ENCODE data around the gene GAS2L2.

GAS2L2 gene

GRCh38 chr17:35738519-35739133, 14.4 kb downstream of the GAS2L2 start:
- no peak overlapping the region for H3K27ac ChIP-seq (ENCODE audit: insufficient read depth, low read length, poor library complexity, severe bottlenecking)
- peaks cover 4% of the 10 kb centered on the region for H3K4me1 ChIP-seq (ENCODE audit: control insufficient read depth, insufficient read depth, low read length, poor library complexity, severe bottlenecking)
- H3K36me3 ChIP-seq (ENCODE audit: control insufficient read depth, insufficient read depth, low read length) = no peaks in the 10 kb centered on the region
- peaks cover 15% of the 10 kb centered on the region for H3K27me3 ChIP-seq (replicated peaks; ENCODE audit: control insufficient read depth, insufficient read depth, low read length, poor library complexity, severe bottlenecking)
- H3K4me3 ChIP-seq (ENCODE audit: insufficient read depth, low read depth, low read length, poor library complexity, severe bottlenecking) = no peak overlapping the region
- DNase-seq = no peak
- H3K9me3 ChIP-seq (ENCODE audit: control insufficient read depth, low read length) = no peaks in the 10 kb centered on the region

DNA sequence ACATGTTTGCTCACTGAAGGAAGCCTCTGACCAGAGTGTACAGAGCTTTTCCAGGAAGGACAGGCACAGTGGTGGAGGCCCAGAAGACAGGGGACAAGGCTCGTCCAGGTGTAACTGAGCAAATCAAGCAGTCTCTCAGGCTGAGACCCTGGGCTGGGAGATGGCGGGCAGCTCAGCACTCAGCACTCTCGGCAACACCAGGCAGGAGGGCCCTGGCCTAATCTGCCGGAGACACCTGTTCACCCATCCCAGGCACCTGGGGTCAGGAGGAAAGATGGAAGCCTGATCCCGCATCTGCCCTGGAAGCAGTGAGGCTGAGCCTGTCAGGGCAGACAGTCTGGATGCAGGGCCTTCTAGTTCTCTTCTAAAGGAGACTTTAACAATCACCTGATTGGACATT, 16.8 kb downstream of the GAS2L2 start:
- Histone ChIP-seq H3K4me1 (ENCODE audit: control insufficient read depth, insufficient read depth, low read length, poor library complexity, severe bottlenecking) (peaks cover 1% of the 10 kb centered on the region), H3K27me3 (replicated peaks; ENCODE audit: control insufficient read depth, insufficient read depth, low read length, poor library complexity, severe bottlenecking) (no peaks in the 10 kb centered on the region), H3K9me3 (ENCODE audit: control insufficient read depth, low read length) (no peaks in the 10 kb centered on the region), H3K27ac (ENCODE audit: insufficient read depth, low read length, poor library complexity, severe bottlenecking) (no peak overlapping the region), H3K4me3 (ENCODE audit: insufficient read depth, low read depth, low read length, poor library complexity, severe bottlenecking) (no peak overlapping the region), H3K36me3 (ENCODE audit: control insufficient read depth, insufficient read depth, low read length) (no peaks in the 10 kb centered on the region)
- DNase-seq = no peak

GRCh38 chr17:35735036-35735805, 17.8 kb downstream of the GAS2L2 start:
- no peak for DNase-seq
- Histone ChIP-seq H3K4me1 (ENCODE audit: control insufficient read depth, insufficient read depth, low read length, poor library complexity, severe bottlenecking) (peaks cover 9% of the 10 kb centered on the region), H3K36me3 (ENCODE audit: control insufficient read depth, insufficient read depth, low read length) (no peaks in the 10 kb centered on the region), H3K9me3 (ENCODE audit: control insufficient read depth, low read length) (no peaks in the 10 kb centered on the region), H3K4me3 (ENCODE audit: insufficient read depth, low read depth, low read length, poor library complexity, severe bottlenecking) (no peak overlapping the region), H3K27ac (ENCODE audit: insufficient read depth, low read length, poor library complexity, severe bottlenecking) (no peak overlapping the region), H3K27me3 (replicated peaks; ENCODE audit: control insufficient read depth, insufficient read depth, low read length, poor library complexity, severe bottlenecking) (no peaks in the 10 kb centered on the region)

DNA sequence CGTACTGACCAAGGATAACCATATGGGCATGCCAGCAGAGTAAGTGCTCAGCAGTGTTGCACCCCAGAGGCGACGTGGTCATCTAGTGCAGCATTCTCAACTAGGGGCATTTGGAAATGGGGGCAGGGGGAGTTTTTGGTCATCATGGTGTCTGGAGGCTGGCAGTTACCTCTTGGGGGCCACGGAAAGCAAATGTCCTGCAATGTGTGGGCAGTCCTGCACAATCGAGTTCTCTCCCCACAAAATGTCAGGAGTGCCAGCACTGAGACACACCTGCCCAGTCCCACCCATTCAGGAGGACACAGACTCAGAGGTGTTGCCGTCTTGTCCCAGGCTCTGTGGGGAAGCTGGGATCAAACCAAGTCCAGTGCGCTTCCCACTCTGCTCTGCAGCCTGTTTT, 18.6 kb downstream of the GAS2L2 start:
- H3K27ac ChIP-seq (ENCODE audit: insufficient read depth, low read length, poor library complexity, severe bottlenecking) = no peak overlapping the region
- no peaks in the 10 kb centered on the region for H3K9me3 ChIP-seq (ENCODE audit: control insufficient read depth, low read length)
- H3K4me3 ChIP-seq (ENCODE audit: insufficient read depth, low read depth, low read length, poor library complexity, severe bottlenecking) = no peak overlapping the region
- H3K27me3 ChIP-seq (replicated peaks; ENCODE audit: control insufficient read depth, insufficient read depth, low read length, poor library complexity, severe bottlenecking) = no peaks in the 10 kb centered on the region
- no peak for DNase-seq
- no peaks in the 10 kb centered on the region for H3K36me3 ChIP-seq (ENCODE audit: control insufficient read depth, insufficient read depth, low read length)
- peaks cover 9% of the 10 kb centered on the region for H3K4me1 ChIP-seq (ENCODE audit: control insufficient read depth, insufficient read depth, low read length, poor library complexity, severe bottlenecking)

GRCh38 chr17:35733366-35733765, 19.7 kb downstream of the GAS2L2 start:
- no peak overlapping the region for H3K27ac ChIP-seq (ENCODE audit: insufficient read depth, low read length, poor library complexity, severe bottlenecking)
- no peaks in the 10 kb centered on the region for H3K36me3 ChIP-seq (ENCODE audit: control insufficient read depth, insufficient read depth, low read length)
- H3K9me3 ChIP-seq (ENCODE audit: control insufficient read depth, low read length) = no peaks in the 10 kb centered on the region
- H3K4me3 ChIP-seq (ENCODE audit: insufficient read depth, low read depth, low read length, poor library complexity, severe bottlenecking) = no peak overlapping the region
- H3K4me1 ChIP-seq (ENCODE audit: control insufficient read depth, insufficient read depth, low read length, poor library complexity, severe bottlenecking) = peaks cover 9% of the 10 kb centered on the region
- no peak for DNase-seq
- H3K27me3 ChIP-seq (replicated peaks; ENCODE audit: control insufficient read depth, insufficient read depth, low read length, poor library complexity, severe bottlenecking) = no peaks in the 10 kb centered on the region

DNA sequence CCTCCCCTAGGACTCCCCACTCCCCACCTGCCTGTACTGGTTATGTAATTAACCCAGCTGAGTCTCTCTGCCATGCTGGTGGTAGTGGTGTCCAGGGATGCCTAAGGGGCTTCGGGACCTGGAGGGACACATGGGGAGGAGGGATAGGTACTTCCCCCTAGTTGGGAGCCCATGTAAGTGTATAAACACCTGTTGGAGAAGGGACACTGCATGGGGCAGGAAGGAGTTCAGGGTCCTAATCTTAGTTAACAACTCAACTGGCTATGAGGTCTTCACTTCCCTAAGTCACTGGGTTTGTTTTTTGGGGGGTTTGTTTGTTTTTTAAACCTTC, 20.3 kb downstream of the GAS2L2 start:
- peaks cover 9% of the 10 kb centered on the region for H3K4me1 ChIP-seq (ENCODE audit: control insufficient read depth, insufficient read depth, low read length, poor library complexity, severe bottlenecking)
- no peak for DNase-seq
- H3K27me3 ChIP-seq (replicated peaks; ENCODE audit: control insufficient read depth, insufficient read depth, low read length, poor library complexity, severe bottlenecking) = no peaks in the 10 kb centered on the region
- no peaks in the 10 kb centered on the region for H3K9me3 ChIP-seq (ENCODE audit: control insufficient read depth, low read length)
- no peaks in the 10 kb centered on the region for H3K36me3 ChIP-seq (ENCODE audit: control insufficient read depth, insufficient read depth, low read length)
- H3K4me3 ChIP-seq (ENCODE audit: insufficient read depth, low read depth, low read length, poor library complexity, severe bottlenecking) = no peak overlapping the region
- H3K27ac ChIP-seq (ENCODE audit: insufficient read depth, low read length, poor library complexity, severe bottlenecking) = no peak overlapping the region

DNA sequence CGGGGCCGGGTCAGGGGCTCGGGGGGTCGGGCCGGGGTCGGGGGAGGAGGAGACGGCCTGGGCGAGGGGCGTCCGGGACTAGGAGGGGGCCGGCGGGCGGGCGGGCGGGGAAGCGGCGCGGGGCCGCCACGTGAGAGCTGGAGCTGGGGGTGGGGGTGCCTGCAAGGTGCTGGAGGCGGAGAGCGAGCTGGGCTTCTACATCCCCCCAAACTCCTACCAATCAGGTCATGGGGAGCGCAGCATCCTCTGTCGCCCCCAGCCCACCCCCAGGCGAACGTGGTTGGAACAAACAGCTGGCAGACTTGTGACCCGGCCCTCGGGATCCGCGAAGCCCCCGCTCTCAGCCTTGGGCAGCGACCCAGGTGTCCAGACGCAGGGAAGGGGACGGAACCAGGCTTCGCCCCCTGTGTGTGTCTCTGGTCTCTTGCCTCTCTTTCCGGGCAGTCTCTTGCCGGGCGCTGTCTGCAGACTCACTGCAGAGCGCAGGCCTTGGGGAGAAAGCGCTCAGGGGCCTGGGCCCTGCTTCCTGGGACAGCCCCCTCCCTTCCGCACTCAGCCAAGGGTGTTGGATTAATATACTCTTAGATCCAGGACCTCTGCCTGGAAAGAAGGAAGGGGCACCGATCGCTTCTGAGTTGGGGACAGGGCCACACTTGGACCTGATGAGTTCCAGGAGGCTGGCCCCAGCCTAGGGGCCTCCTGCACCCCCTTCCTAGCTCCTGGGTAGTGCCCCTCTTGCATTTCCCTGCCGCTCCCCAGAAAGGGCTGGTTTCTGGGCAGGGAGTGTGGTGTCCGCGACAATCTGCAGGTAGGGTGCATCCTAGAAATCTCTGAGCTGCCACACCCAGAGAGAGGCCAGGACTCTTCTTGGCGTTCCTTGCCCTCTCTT, 20.9 kb downstream of the GAS2L2 start:
- Histone ChIP-seq H3K4me1 (ENCODE audit: control insufficient read depth, insufficient read depth, low read length, poor library complexity, severe bottlenecking) (peaks cover 9% of the 10 kb centered on the region), H3K4me3 (ENCODE audit: insufficient read depth, low read depth, low read length, poor library complexity, severe bottlenecking) (no peak overlapping the region), H3K36me3 (ENCODE audit: control insufficient read depth, insufficient read depth, low read length) (no peaks in the 10 kb centered on the region), H3K27me3 (replicated peaks; ENCODE audit: control insufficient read depth, insufficient read depth, low read length, poor library complexity, severe bottlenecking) (no peaks in the 10 kb centered on the region), H3K9me3 (ENCODE audit: control insufficient read depth, low read length) (no peaks in the 10 kb centered on the region), H3K27ac (ENCODE audit: insufficient read depth, low read length, poor library complexity, severe bottlenecking) (no peak overlapping the region)
- no peak for DNase-seq

- no peaks in the 10 kb centered on the region for H3K9me3 ChIP-seq (ENCODE audit: control insufficient read depth, low read length)
- peaks cover 9% of the 10 kb centered on the region for H3K4me1 ChIP-seq (ENCODE audit: control insufficient read depth, insufficient read depth, low read length, poor library complexity, severe bottlenecking)
- no peaks in the 10 kb centered on the region for H3K27me3 ChIP-seq (replicated peaks; ENCODE audit: control insufficient read depth, insufficient read depth, low read length, poor library complexity, severe bottlenecking)
- no peak for DNase-seq
- peaks cover 3% of the 10 kb centered on the region for H3K36me3 ChIP-seq (ENCODE audit: control insufficient read depth, insufficient read depth, low read length)
- peak within 1 kb of the TSS; percentile 48 for H3K4me3 ChIP-seq (ENCODE audit: insufficient read depth, low read depth, low read length, poor library complexity, severe bottlenecking)
- no peak within 1 kb of the TSS for H3K27ac ChIP-seq (ENCODE audit: insufficient read depth, low read length, poor library complexity, severe bottlenecking)
Observed at GRCh38 chr17:35731239-35731916, 21.7 kb downstream of the GAS2L2 start, which contains the start of gene RASL10B. RASL10B (plus strand) TSS chr17:35731639; CDS start chr17:35735185, 3,546 bp downstream.

- no peak overlapping the region for H3K27ac ChIP-seq (ENCODE audit: insufficient read depth, low read length, poor library complexity, severe bottlenecking)
- H3K36me3 ChIP-seq (ENCODE audit: control insufficient read depth, insufficient read depth, low read length) = peaks cover 10% of the 10 kb centered on the region
- no peak for DNase-seq
- no peaks in the 10 kb centered on the region for H3K27me3 ChIP-seq (replicated peaks; ENCODE audit: control insufficient read depth, insufficient read depth, low read length, poor library complexity, severe bottlenecking)
- H3K9me3 ChIP-seq (ENCODE audit: control insufficient read depth, low read length) = no peaks in the 10 kb centered on the region
- H3K4me1 ChIP-seq (ENCODE audit: control insufficient read depth, insufficient read depth, low read length, poor library complexity, severe bottlenecking) = peaks cover 9% of the 10 kb centered on the region
- no peak overlapping the region for H3K4me3 ChIP-seq (ENCODE audit: insufficient read depth, low read depth, low read length, poor library complexity, severe bottlenecking)
Observed at GRCh38 chr17:35730400-35731005, 22.5 kb downstream of the GAS2L2 start.

Measured in effector memory CD4-positive, alpha-beta T cell (primary cell).